Sigmoid colon (tissue), 4 donors: ENCODE results near the gene KCNAB1.

Experiments used
- EP300 ChIP-seq, 4 donors: sonication (generic); formaldehyde crosslinking; IDR thresholded peaks; one replicate each; pipeline ENCODE4 v1.6.1; 2017; ENCODE audit warnings: antibody characterized with exemption in 4 of 4
- POLR2A ChIP-seq, 2 donors: fragments of 450-650 bp; IDR thresholded peaks; one replicate each; pipeline ENCODE4 v1.6.1; 2016; ENCODE audit warnings: antibody characterized with exemption in 2 of 2, mild to moderate bottlenecking in 2 of 2, moderate library complexity in 2 of 2
- TF ChIP-seq, protein P1 (sequence below), 4 experiments: fragments of 450-650 bp in 3 of 4; fragments of 200-600 bp in 1 of 4; IDR thresholded peaks; one replicate each; pipeline ENCODE4 v1.5.1; 2016 to 2019; ENCODE audit warnings: antibody characterized with exemption in 4 of 4, mild to moderate bottlenecking in 3 of 4, moderate library complexity in 2 of 4

- no peak for TF ChIP-seq POLR2A (IDR thresholded peaks at IDR 0.05)
- TF ChIP-seq, protein P1, sequence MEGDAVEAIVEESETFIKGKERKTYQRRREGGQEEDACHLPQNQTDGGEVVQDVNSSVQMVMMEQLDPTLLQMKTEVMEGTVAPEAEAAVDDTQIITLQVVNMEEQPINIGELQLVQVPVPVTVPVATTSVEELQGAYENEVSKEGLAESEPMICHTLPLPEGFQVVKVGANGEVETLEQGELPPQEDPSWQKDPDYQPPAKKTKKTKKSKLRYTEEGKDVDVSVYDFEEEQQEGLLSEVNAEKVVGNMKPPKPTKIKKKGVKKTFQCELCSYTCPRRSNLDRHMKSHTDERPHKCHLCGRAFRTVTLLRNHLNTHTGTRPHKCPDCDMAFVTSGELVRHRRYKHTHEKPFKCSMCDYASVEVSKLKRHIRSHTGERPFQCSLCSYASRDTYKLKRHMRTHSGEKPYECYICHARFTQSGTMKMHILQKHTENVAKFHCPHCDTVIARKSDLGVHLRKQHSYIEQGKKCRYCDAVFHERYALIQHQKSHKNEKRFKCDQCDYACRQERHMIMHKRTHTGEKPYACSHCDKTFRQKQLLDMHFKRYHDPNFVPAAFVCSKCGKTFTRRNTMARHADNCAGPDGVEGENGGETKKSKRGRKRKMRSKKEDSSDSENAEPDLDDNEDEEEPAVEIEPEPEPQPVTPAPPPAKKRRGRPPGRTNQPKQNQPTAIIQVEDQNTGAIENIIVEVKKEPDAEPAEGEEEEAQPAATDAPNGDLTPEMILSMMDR (IDR thresholded peaks at IDR 0.05), result no peak
- no peak for TF ChIP-seq EP300 (IDR thresholded peaks at IDR 0.05)
Measured at GRCh38 chr3:156321945-156322344, 201.6 kb downstream of the KCNAB1 start.
